Loucy (cell line): ENCODE data around the gene TOPAZ1.

ENCODE experiments used
- H2AFZ ChIP-seq: fragments of 200-600 bp; sonication (generic); 2 replicates; pipeline ENCODE4 v1.6.0; 2016; ENCODE audit warnings: antibody characterized with exemption, mild to moderate bottlenecking, low read length, moderate library complexity
- H3F3A ChIP-seq: fragments of 200-600 bp; 2 replicates; pipeline ENCODE4 v1.6.0; 2016; ENCODE audit warnings: antibody characterized with exemption, low read depth, mild to moderate bottlenecking
- H3K27me3 ChIP-seq: fragments of 200-600 bp; sonication (generic); 2 replicates; pipeline ENCODE4 v1.6.1; 2014; ENCODE audit warnings: low read length, mild to moderate bottlenecking; ENCODE audit not compliant: insufficient read depth, poor library complexity, severe bottlenecking
- H3K36me3 ChIP-seq: fragments of 200-600 bp; sonication (generic); 2 replicates; pipeline ENCODE4 v1.6.1; 2016; ENCODE audit warnings: low read length; ENCODE audit not compliant: insufficient read depth
- H3K4me1 ChIP-seq: fragments of 200-600 bp; sonication (generic); 2 replicates; pipeline ENCODE4 v1.5.1; 2014; ENCODE audit warnings: low read length, mild to moderate bottlenecking; ENCODE audit not compliant: insufficient read depth, poor library complexity, severe bottlenecking
- H3K4me2 ChIP-seq: fragments of 200-600 bp; sonication (generic); 2 replicates; pipeline ENCODE4 v1.6.0; 2014; ENCODE audit warnings: antibody characterized with exemption, low read length, low read depth, mild to moderate bottlenecking; ENCODE audit not compliant: poor library complexity, severe bottlenecking
- H3K4me3 ChIP-seq: fragments of 200-600 bp; sonication (generic); 2 replicates; pipeline ENCODE4 v1.5.1; 2014; ENCODE audit warnings: low read length, mild to moderate bottlenecking, mixed read lengths; ENCODE audit not compliant: poor library complexity, severe bottlenecking
- H3K79me2 ChIP-seq: fragments of 200-600 bp; sonication (generic); 2 replicates; pipeline ENCODE4 v1.6.1; 2014; ENCODE audit warnings: low read length; ENCODE audit not compliant: insufficient read depth
- H3K9ac ChIP-seq: fragments of 200-600 bp; sonication (generic); 2 replicates; pipeline ENCODE4 v1.6.0; 2014; ENCODE audit warnings: mild to moderate bottlenecking, low read depth, low read length, moderate library complexity; ENCODE audit not compliant: poor library complexity, severe bottlenecking
- H3K9me2 ChIP-seq: fragments of 200-600 bp; sonication (generic); replicated peaks from 2 replicates; pipeline ENCODE4 v1.6.1; 2016; ENCODE audit warnings: low read depth, low read length, mixed read lengths
- H3K9me3 ChIP-seq: fragments of 200-600 bp; sonication (generic); 2 replicates; pipeline ENCODE4 v1.6.1; 2014; ENCODE audit warnings: mild to moderate bottlenecking, antibody characterized with exemption, low read length, low read depth; ENCODE audit not compliant: insufficient read depth
- H4K20me1 ChIP-seq: fragments of 200-600 bp; sonication (generic); 2 replicates; pipeline ENCODE4 v1.6.0; 2014; ENCODE audit warnings: antibody characterized with exemption, low read length, mild to moderate bottlenecking; ENCODE audit not compliant: insufficient read depth, poor library complexity, severe bottlenecking
- EZH2phosphoT487 ChIP-seq: fragments of 200-600 bp; IDR thresholded peaks from 2 replicates; pipeline ENCODE4 v1.6.1; 2018; ENCODE audit warnings: antibody characterized with exemption, mild to moderate bottlenecking, moderate library complexity, borderline replicate concordance
- TF ChIP-seq, protein P1 (sequence below): fragments of 200-600 bp; sonication (generic); conservative IDR thresholded peaks from 2 replicates; pipeline ENCODE4 v1.5.1; 2014; ENCODE audit warnings: mild to moderate bottlenecking, antibody characterized with exemption, low read length

The TOPAZ1 gene

DNA sequence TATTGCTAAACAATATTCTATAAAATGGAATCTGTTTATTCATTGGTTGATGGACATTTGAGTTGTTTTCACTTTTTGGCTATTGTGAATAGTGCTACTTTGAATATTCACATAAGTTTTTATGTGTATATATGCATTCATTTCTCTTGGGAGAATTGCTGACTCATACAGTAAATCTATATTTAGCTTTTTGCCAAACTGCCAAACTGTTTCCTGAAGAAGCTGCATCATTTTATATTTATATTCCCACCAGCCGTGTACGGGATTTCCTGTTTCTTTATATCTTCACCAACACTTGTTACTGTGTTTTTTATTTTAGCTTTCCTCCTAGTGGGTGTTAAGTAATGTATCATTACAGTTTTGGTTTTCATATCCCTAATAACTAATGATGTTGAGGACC, 84.3 kb downstream of the TOPAZ1 start:
- Histone ChIP-seq H3K4me3 (no peak overlapping the region), H3F3A (peaks cover 5% of the 10 kb centered on the region; the same call in 1 of the 2 replicates), H3K9me3 (peaks cover 6% of the 10 kb centered on the region; the same call in 1 of the 2 replicates), H3K79me2 (no peaks in the 10 kb centered on the region), H3K4me1 (no peaks in the 10 kb centered on the region), H4K20me1 (no peaks in the 10 kb centered on the region), H3K4me2 (no peak overlapping the region), H3K36me3 (no peaks in the 10 kb centered on the region), H2AFZ (no peak overlapping the region), H3K9ac (no peak overlapping the region), H3K9me2 (no peaks in the 10 kb centered on the region), H3K27me3 (no peaks in the 10 kb centered on the region)
- TF ChIP-seq EZH2phosphoT487 = no peak
- TF ChIP-seq, protein P1, sequence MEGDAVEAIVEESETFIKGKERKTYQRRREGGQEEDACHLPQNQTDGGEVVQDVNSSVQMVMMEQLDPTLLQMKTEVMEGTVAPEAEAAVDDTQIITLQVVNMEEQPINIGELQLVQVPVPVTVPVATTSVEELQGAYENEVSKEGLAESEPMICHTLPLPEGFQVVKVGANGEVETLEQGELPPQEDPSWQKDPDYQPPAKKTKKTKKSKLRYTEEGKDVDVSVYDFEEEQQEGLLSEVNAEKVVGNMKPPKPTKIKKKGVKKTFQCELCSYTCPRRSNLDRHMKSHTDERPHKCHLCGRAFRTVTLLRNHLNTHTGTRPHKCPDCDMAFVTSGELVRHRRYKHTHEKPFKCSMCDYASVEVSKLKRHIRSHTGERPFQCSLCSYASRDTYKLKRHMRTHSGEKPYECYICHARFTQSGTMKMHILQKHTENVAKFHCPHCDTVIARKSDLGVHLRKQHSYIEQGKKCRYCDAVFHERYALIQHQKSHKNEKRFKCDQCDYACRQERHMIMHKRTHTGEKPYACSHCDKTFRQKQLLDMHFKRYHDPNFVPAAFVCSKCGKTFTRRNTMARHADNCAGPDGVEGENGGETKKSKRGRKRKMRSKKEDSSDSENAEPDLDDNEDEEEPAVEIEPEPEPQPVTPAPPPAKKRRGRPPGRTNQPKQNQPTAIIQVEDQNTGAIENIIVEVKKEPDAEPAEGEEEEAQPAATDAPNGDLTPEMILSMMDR = no peak

DNA sequence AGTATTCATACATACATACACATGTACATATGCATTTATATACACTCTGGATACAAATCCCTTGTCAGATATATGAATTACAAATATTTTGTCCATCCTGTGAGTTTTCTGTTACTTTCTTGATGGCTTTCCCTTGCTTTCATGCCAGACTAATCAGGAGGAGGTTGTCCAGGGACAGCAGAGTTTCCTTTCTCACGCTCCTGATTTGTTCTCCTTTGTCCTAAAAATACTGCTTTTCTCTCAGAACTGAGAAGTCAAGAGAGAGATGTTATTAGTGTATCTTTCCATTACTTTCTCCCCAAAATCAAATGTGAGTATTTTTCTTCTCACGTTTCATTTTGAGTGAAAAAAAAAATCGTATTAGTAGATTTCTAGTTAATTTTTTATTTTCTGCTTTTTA, 84.8 kb downstream of the TOPAZ1 start:
- TF ChIP-seq EZH2phosphoT487 = no peak
- TF ChIP-seq, protein P1 = no peak
- Histone ChIP-seq H3K9ac (no peak overlapping the region), H3K9me2 (no peaks in the 10 kb centered on the region), H3K27me3 (no peaks in the 10 kb centered on the region), H3K79me2 (no peaks in the 10 kb centered on the region), H3K9me3 (peaks cover 6% of the 10 kb centered on the region; the same call in 1 of the 2 replicates), H3K36me3 (no peaks in the 10 kb centered on the region), H3K4me1 (no peaks in the 10 kb centered on the region), H3K4me2 (no peak overlapping the region), H3K4me3 (no peak overlapping the region), H3F3A (peaks cover 5% of the 10 kb centered on the region; the same call in 1 of the 2 replicates), H4K20me1 (no peaks in the 10 kb centered on the region), H2AFZ (no peak overlapping the region)

DNA sequence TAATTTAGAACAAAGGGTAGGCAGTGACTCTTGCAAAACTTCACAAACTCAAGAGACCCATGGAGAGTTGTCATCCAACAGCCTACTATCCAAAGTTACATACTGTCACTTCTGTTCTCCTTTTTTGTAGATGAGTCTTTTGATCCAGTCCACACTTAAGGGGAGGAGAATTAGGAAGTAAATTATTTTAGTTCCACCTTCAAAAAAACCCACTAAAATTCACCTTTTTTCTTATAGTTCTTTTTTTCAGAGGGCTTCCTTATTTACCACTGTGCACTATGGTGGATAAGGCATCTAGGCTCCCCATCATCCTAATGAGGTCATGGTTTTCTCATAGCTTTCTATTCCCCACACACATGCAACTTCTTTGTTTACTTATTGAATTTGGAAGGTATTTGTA, 88.3 kb downstream of the TOPAZ1 start:
- H3K27me3 ChIP-seq = no peaks in the 10 kb centered on the region
- H3K9me2 ChIP-seq = no peaks in the 10 kb centered on the region
- TF ChIP-seq, protein P1 = no peak
- no peak for TF ChIP-seq EZH2phosphoT487
- no peaks in the 10 kb centered on the region for H3K36me3 ChIP-seq
- 0 out of 2 replicates have a peak, but pooled peaks cover under 1% of the 10 kb centered on the region for H3F3A ChIP-seq
- no peak overlapping the region for H3K4me2 ChIP-seq
- no peak overlapping the region for H3K9ac ChIP-seq
- peaks cover 6% of the 10 kb centered on the region; the same call in 1 of the 2 replicates for H3K9me3 ChIP-seq
- H3K4me1 ChIP-seq = no peaks in the 10 kb centered on the region
- no peaks in the 10 kb centered on the region for H3K79me2 ChIP-seq
- H3K4me3 ChIP-seq = no peak overlapping the region
- H4K20me1 ChIP-seq = no peaks in the 10 kb centered on the region
- H2AFZ ChIP-seq = no peak overlapping the region
